Activated CD8-positive, alpha-beta memory T cell treated with anti-CD3 and anti-CD28 coated beads for 4 hours (primary cell): Measurements from ENCODE around the gene AR.

Experiments used
- DNase-seq, 2 donors: peaks; one replicate each; pipeline ENCODE4 v3.0.0-alpha.2; 2020; ENCODE audit warnings: low read depth in 2 of 2

Gene AR

DNA sequence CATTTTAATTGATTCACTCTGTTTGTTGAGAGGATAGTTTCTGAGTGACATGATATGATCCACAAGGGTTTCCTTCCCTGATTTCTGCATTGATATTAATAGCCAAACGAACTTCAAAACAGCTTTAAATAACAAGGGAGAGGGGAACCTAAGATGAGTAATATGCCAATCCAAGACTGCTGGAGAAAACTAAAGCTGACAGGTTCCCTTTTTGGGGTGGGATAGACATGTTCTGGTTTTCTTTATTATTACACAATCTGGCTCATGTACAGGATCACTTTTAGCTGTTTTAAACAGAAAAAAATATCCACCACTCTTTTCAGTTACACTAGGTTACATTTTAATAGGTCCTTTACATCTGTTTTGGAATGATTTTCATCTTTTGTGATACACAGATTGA, 182.2 kb downstream of the AR start:
- no peak for DNase-seq

DNA sequence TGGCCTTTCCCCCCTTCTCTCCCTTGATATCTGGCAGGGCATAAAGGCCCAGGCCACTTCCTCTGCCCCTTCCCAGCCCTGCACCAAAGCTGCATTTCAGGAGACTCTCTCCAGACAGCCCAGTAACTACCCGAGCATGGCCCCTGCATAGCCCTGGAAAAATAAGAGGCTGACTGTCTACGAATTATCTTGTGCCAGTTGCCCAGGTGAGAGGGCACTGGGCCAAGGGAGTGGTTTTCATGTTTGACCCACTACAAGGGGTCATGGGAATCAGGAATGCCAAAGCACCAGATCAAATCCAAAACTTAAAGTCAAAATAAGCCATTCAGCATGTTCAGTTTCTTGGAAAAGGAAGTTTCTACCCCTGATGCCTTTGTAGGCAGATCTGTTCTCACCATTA, 183.8 kb downstream of the AR start:
- DNase-seq, result no peak

DNA sequence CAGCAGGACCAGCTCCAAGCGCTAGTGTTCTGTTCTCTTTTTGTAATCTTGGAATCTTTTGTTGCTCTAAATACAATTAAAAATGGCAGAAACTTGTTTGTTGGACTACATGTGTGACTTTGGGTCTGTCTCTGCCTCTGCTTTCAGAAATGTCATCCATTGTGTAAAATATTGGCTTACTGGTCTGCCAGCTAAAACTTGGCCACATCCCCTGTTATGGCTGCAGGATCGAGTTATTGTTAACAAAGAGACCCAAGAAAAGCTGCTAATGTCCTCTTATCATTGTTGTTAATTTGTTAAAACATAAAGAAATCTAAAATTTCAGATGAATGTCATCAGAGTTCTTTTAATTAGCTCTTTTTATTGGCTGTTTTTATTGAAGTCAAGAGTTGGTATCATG, 186.5 kb downstream of the AR start:
- no peak for DNase-seq

DNA sequence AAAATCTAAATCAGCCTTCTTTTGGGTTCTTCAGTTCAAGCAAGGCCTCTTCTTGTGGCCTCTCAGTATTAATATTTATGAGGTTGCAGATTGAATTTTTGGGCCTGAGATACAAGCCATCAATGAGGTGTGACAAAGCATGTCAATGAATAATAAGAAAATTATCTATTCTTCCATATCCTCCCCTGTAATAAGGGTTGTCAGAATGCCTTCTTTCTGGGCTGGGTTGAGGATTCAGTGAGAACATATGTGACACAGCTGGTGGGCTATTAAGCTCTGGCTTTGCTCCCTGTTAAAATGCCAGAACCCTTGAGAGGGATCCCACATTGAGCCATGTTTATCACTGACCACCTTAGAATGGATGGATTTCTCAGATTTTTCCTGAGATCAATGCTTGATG, 187.2 kb downstream of the AR start:
- no peak for DNase-seq

DNA sequence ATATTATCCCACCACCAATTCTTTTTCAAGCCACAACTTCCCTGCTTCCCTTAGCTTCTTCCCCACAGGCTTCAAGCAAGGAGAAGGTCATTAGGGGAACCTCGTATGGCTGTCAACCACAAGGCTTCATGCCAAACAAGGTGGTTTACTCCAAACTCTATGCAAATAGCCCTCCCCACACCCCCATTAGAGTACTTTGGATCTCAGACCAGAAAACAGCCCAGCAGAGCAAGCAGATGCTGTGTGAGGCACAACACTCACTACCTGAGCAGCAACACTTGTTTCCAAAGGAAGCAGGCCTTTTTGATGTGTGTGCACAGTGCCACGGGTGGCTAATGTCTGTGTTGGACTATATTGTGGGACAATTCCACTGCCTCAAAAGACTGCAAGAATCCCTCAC, 189.0 kb downstream of the AR start:
- DNase-seq, result no peak

DNA sequence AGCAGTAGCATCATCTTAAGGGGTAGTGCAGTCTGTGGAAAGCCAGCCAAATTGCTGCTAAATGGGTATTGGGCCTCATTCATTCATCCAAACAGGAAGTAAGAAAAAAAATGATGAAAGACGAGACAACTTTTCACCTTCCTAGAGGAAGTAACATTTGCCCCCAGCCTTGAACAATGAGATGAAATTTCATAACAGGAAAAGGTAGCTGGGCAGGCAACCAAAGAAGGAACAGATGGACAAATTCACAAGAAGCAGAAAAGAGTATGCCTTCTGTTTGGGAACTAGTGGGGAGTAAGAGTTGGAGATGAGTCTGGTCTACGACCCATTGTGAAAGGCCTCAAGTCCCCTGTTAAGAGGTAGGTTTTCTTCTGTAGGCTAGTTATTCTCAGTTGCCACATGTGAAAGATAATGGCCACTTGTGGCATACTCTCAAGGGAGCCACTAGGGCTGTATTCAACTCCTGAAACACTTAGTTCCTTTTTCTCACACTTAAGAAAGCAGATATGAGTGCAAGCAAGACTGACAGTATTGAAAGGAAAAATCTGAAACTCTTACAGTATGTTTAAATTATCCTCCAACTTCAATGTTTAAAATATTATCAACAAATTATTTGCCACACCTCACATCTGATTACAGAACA, 190.4 kb downstream of the AR start:
- no peak for DNase-seq

DNA sequence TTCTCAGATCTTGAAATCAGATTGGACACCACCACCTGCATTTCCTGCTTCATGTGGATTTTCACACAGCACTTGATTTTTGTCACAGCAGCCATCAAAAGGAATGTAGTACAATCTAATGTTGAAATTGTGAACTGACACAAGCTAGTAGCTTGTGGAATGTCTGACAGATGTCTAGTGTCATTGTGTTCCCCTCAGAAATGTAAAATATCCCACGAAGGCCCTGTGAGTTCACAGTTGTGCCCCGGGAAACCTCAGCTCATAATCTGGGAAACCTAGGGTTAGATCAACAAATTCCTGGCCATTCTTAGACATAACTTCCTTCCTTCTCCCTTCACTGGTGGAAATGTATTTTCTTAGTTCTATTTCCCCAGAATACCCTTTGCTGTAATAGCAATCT, 205.7 kb downstream of the AR start:
- DNase-seq, result no peak

DNA sequence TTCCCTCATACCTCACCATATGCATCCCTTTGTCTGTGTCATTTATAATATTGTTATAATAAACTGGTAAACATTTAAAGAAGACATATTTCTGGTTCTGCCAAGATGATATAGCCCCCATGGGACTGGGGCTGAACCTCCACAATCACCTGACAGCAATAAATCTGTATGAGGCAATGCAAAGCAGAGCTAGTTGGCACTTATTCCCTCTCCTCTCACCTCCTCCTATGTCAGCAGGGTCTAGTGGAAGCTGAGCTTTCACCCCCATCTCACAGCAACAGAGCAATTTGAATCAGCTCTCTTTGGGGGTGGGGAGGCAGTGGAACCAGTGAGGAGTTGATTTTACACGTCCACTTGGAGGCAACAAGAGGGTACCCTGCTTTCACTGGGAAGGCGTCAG, 206.9 kb downstream of the AR start:
- no peak for DNase-seq

DNA sequence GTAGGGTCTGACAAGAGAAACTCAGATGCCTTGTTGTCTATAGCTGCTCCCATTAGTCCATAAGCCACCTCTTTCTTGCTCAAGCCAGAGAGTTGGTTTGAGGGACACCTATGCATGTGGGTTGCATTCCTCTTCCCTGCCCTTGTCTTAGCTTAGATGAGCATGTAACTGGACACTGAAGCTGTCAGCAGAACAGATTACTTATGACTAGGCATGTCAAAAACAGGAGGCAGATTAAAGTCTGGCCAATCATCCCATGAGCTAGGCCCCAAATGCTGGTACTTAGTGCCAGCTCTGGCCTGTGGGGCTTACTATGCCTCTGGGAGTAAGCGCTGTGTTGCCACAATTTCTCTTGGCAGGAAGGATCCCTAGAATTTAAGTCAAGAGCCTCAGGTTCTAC, 215.2 kb downstream of the AR start:
- no peak for DNase-seq

DNA sequence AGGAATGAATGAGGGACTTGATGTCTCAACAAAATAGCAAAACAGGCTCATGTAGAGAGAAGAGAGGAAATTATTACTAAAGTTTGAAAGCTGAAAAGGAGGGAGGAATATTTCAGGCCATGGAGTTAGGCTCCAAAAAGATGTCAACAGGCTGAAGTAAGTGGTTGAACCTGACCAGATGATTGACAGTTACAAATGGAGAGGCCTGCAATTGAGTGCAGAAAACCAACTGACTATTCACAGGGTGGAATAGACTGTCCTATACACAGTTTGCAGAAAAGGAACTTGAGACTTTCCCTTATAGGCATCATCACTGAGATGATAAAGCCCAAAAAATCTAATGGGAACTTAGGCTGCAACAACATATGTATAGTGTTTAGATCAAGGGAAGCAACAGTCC, 233.3 kb downstream of the AR start:
- no peak for DNase-seq

DNA sequence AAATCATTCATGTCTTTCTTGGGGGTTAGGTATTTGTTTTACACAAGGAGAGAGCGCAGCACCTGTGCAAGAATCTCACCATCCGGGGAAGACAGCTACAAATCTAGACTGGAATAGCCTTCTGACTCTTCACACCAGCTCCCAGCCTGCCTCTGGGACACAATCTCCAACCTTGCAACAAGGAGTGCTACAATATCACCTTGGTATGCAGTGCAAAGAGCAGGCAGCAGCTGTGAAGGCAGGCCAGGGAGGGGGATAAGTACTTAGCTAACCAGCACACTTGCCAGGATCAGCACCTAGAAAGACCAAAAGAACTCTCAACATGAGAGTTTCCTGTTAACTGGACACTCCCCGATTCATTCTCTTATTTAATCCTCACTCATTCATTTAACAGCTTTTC, 235.3 kb downstream of the AR start:
- DNase-seq, result no peak
